Measurements from ENCODE around the gene USP19.

- TF ChIP-seq, protein P1, sequence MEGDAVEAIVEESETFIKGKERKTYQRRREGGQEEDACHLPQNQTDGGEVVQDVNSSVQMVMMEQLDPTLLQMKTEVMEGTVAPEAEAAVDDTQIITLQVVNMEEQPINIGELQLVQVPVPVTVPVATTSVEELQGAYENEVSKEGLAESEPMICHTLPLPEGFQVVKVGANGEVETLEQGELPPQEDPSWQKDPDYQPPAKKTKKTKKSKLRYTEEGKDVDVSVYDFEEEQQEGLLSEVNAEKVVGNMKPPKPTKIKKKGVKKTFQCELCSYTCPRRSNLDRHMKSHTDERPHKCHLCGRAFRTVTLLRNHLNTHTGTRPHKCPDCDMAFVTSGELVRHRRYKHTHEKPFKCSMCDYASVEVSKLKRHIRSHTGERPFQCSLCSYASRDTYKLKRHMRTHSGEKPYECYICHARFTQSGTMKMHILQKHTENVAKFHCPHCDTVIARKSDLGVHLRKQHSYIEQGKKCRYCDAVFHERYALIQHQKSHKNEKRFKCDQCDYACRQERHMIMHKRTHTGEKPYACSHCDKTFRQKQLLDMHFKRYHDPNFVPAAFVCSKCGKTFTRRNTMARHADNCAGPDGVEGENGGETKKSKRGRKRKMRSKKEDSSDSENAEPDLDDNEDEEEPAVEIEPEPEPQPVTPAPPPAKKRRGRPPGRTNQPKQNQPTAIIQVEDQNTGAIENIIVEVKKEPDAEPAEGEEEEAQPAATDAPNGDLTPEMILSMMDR (IDR thresholded peaks at IDR 0.05; ENCODE audit: low read length) = no peak
- TF ChIP-seq EZH2 (optimal IDR thresholded peaks at IDR 0.05; ENCODE audit: low read depth, low read length) (no peak), EZH2phosphoT487 (IDR thresholded peaks at IDR 0.05; ENCODE audit: low read length) (no peak)
Observed at GRCh38 chr3:49131040-49131439, 10.4 kb upstream of the USP19 start.

All from MM.1S (cell line).